H1 (cell line): ENCODE measurements around the gene GEN1. TPM values are rescaled to one million over a fixed set of nuclear protein-coding genes. Genes with fewer than 3 reads are reported as not detected.

Experiments
- CTCF ChIA-PET: fragments of 300-600 bp; sonication (Branson Sonifier 250); formaldehyde crosslinking; loops from one replicate; lab custom pipeline; 2021; ENCODE audit not compliant: partially characterized antibody; lab: Charles Lee
- POLR2A ChIA-PET: fragments of 300-600 bp; sonication (Branson Sonifier 250); formaldehyde crosslinking; loops from one replicate; lab custom pipeline; 2021; ENCODE audit warnings: inconsistent platforms; ENCODE audit not compliant: partially characterized antibody; lab: Charles Lee
- DNase-seq, 2 experiments: peaks; one replicate each; pipeline versions ENCODE4 v3.0.0 to v3.0.0-alpha.2; 2010 to 2022; ENCODE audit warnings: low spot score in 2 of 2, low read depth in 1 of 2, mixed read lengths in 1 of 2
- FAIRE-seq: peaks from 2 replicates; lab custom pipeline; 2011; peaks lifted over from hg19 to GRCh38; lab: Jason Lieb, UNC
- H2AFZ ChIP-seq: 2 replicates; pipeline ENCODE4 v1.8.1; 2012; ENCODE audit warnings: low read length, inconsistent platforms
- H2AK5ac ChIP-seq: 2 replicates; pipeline ENCODE4 v1.6.1; 2013; ENCODE audit warnings: low read depth, low read length
- H2BK120ac ChIP-seq: replicated peaks from 2 replicates; pipeline ENCODE3; 2013; ENCODE audit warnings: low read depth, low read length, inconsistent platforms
- H2BK12ac ChIP-seq: 2 replicates; pipeline ENCODE4 v1.6.1; 2013; ENCODE audit warnings: low read depth, low read length
- H2BK15ac ChIP-seq: 2 replicates; pipeline ENCODE4 v1.6.1; 2013; ENCODE audit warnings: low read length
- H2BK20ac ChIP-seq: 2 replicates; pipeline ENCODE4 v1.6.1; 2013; ENCODE audit warnings: low read length
- H2BK5ac ChIP-seq: 2 replicates; pipeline ENCODE4 v1.6.1; 2013; ENCODE audit warnings: low read depth, low read length
- H3K14ac ChIP-seq: 2 replicates; pipeline ENCODE4 v1.6.1; 2013; ENCODE audit warnings: inconsistent platforms; ENCODE audit not compliant: insufficient read length
- H3K18ac ChIP-seq: 2 replicates; pipeline ENCODE4 v1.6.1; 2013; ENCODE audit warnings: low read length; ENCODE audit errors: extremely low read depth
- H3K23ac ChIP-seq: 2 replicates; pipeline ENCODE4 v1.6.1; 2013; ENCODE audit warnings: inconsistent platforms; ENCODE audit not compliant: insufficient read length
- H3K23me2 ChIP-seq: 2 replicates; pipeline ENCODE4 v1.6.1; 2013; ENCODE audit warnings: low read depth, low read length
- H3K27ac ChIP-seq: 2 replicates; pipeline ENCODE4 v1.6.1; 2011; ENCODE audit warnings: low read depth, low read length, inconsistent platforms
- H3K27me3 ChIP-seq, 4 experiments: replicated peaks in 1 of 4; 1 replicate in 1 of 4; 2 replicates in 3 of 4; pipeline versions ENCODE4 v1.6.1 to v1.8.1; 2011 to 2013; ENCODE audit warnings: low read length in 3 of 4, mild to moderate bottlenecking in 3 of 4, inconsistent platforms in 2 of 4, mixed read lengths in 2 of 4, moderate library complexity in 1 of 4; ENCODE audit not compliant: control insufficient read depth in 3 of 4, insufficient read depth in 3 of 4; ENCODE audit errors: extremely low read depth in 1 of 4
- H3K36me3 ChIP-seq, 4 experiments: 2 replicates each; pipeline versions ENCODE4 v1.6.1 to v1.8.1; 2011 to 2013; ENCODE audit warnings: mild to moderate bottlenecking in 4 of 4, low read length in 3 of 4, moderate library complexity in 2 of 4, control low read depth in 1 of 4, inconsistent platforms in 1 of 4; ENCODE audit not compliant: insufficient read depth in 4 of 4, control insufficient read depth in 2 of 4
- H3K4ac ChIP-seq: replicated peaks from 2 replicates; pipeline ENCODE3; 2013; ENCODE audit warnings: low read length, low read depth, mixed read lengths, inconsistent platforms; ENCODE audit not compliant: insufficient read length
- H3K4me1 ChIP-seq, 4 experiments: replicated peaks in 1 of 4; 1 replicate in 1 of 4; 2 replicates in 3 of 4; pipeline versions ENCODE4 v1.6.1 to v1.8.1; 2011 to 2013; ENCODE audit warnings: low read length in 3 of 4, inconsistent platforms in 2 of 4, mixed read lengths in 1 of 4; ENCODE audit not compliant: insufficient read depth in 4 of 4, control insufficient read depth in 3 of 4
- H3K4me2 ChIP-seq, 2 experiments: 2 replicates each; pipeline versions ENCODE4 v1.6.1 to v1.8.1; 2011 to 2013; ENCODE audit warnings: low read depth in 2 of 2, low read length in 2 of 2, control low read depth in 1 of 2, inconsistent platforms in 1 of 2, mild to moderate bottlenecking in 1 of 2; ENCODE audit not compliant: insufficient read depth in 1 of 2
- H3K4me3 ChIP-seq, 4 experiments: fragments of 200-600, 300-600 bp in 1 of 4; sonication (generic), shearing (Covaris generic), sonication (Bioruptor Twin) in 1 of 4; 2 replicates each; pipeline versions ENCODE4 v1.5.1 to v1.8.1; 2011 to 2016; ENCODE audit warnings: low read length in 4 of 4, low read depth in 3 of 4, control low read depth in 2 of 4, inconsistent platforms in 2 of 4, mild to moderate bottlenecking in 2 of 4, mixed read lengths in 1 of 4, moderate library complexity in 1 of 4; ENCODE audit not compliant: insufficient read depth in 2 of 4; ENCODE audit errors: extremely low read depth in 1 of 4
- H3K56ac ChIP-seq: replicated peaks from 2 replicates; pipeline ENCODE3; 2013; ENCODE audit warnings: low read depth, mild to moderate bottlenecking, mixed read lengths, low read length, inconsistent platforms; ENCODE audit not compliant: insufficient read length
- H3K79me1 ChIP-seq: 2 replicates; pipeline ENCODE4 v1.6.1; 2013; ENCODE audit warnings: low read depth, low read length, control low read depth
- H3K79me2 ChIP-seq, 2 experiments: 2 replicates each; pipeline versions ENCODE4 v1.6.1 to v1.8.1; 2012 to 2013; ENCODE audit warnings: low read length in 2 of 2, mild to moderate bottlenecking in 2 of 2, inconsistent platforms in 1 of 2; ENCODE audit not compliant: insufficient read depth in 2 of 2, control insufficient read depth in 1 of 2
- H3K9ac ChIP-seq, 4 experiments: replicated peaks in 1 of 4; 1 replicate in 1 of 4; 2 replicates in 3 of 4; pipeline versions ENCODE4 v1.6.1 to v1.8.1; 2011 to 2013; ENCODE audit warnings: low read depth in 3 of 4, low read length in 3 of 4, control low read depth in 2 of 4, mild to moderate bottlenecking in 2 of 4, moderate library complexity in 2 of 4, inconsistent platforms in 1 of 4; ENCODE audit errors: extremely low read depth in 1 of 4
- H3K9me3 ChIP-seq, 2 experiments: 2 replicates each; pipeline versions ENCODE4 v1.6.1 to v1.8.1; 2012 to 2013; ENCODE audit warnings: mild to moderate bottlenecking in 2 of 2, moderate library complexity in 2 of 2, control low read depth in 1 of 2, inconsistent platforms in 1 of 2, low read depth in 1 of 2, low read length in 1 of 2, mixed read lengths in 1 of 2; ENCODE audit not compliant: insufficient read depth in 2 of 2
- H4K20me1 ChIP-seq, 2 experiments: replicated peaks in 1 of 2; 2 replicates each; pipeline versions ENCODE3 to v1.8.1; 2011 to 2013; ENCODE audit warnings: inconsistent platforms in 2 of 2, low read length in 2 of 2, mild to moderate bottlenecking in 1 of 2; ENCODE audit not compliant: insufficient read depth in 2 of 2, control insufficient read depth in 1 of 2
- H4K5ac ChIP-seq: 2 replicates; pipeline ENCODE4 v1.6.1; 2013; ENCODE audit warnings: low read length, low read depth, mixed read lengths, inconsistent platforms; ENCODE audit not compliant: insufficient read length
- H4K8ac ChIP-seq: 2 replicates; pipeline ENCODE4 v1.8.0; 2013; ENCODE audit warnings: mild to moderate bottlenecking, moderate library complexity, low read length, inconsistent platforms; ENCODE audit not compliant: insufficient read depth; ENCODE audit errors: extremely low read depth
- H4K91ac ChIP-seq: replicated peaks from 2 replicates; pipeline ENCODE3; 2013; ENCODE audit warnings: low read length, mixed read lengths, inconsistent platforms; ENCODE audit not compliant: insufficient read length
- ASH2L ChIP-seq: fragments of 200-600, 300-600 bp; sonication (generic); IDR thresholded peaks from one replicate; pipeline ENCODE4 v1.7.1; 2017; ENCODE audit warnings: low read length
- CHD1 ChIP-seq: IDR thresholded peaks from 2 replicates; pipeline ENCODE4 v1.6.1; 2012; ENCODE audit warnings: low read depth, low read length, improper control_type of control experiment
- CTBP2 ChIP-seq: IDR thresholded peaks from 2 replicates; pipeline ENCODE4 v1.7.0; 2011; ENCODE audit warnings: borderline replicate concordance, mild to moderate bottlenecking, moderate library complexity, mixed read lengths, low read length; ENCODE audit not compliant: insufficient read depth, insufficient read length
- CTCF ChIP-seq, 3 experiments: IDR thresholded peaks; 1 replicate in 2 of 3; 2 replicates in 1 of 3; pipeline versions ENCODE4 v1.5.1 to v1.6.1; 2011; ENCODE audit warnings: low read length in 3 of 3, mild to moderate bottlenecking in 3 of 3, inconsistent platforms in 2 of 3, low read depth in 1 of 3, moderate library complexity in 1 of 3; ENCODE audit not compliant: insufficient read depth in 1 of 3; ENCODE audit errors: control extremely low read depth in 1 of 3
- GTF2F1 ChIP-seq: IDR thresholded peaks from 2 replicates; pipeline ENCODE4 v1.6.1; 2012; ENCODE audit warnings: low read depth, low read length, improper control_type of control experiment, borderline replicate concordance
- KDM1A ChIP-seq: fragments of 200-600, 300-600 bp; sonication (generic); IDR thresholded peaks from 2 replicates; pipeline ENCODE4 v1.7.1; 2016; ENCODE audit warnings: mild to moderate bottlenecking, low read length, borderline replicate concordance
- KDM4A ChIP-seq: IDR thresholded peaks from one replicate; pipeline ENCODE4 v1.7.1; 2012; ENCODE audit warnings: low read depth, mild to moderate bottlenecking, moderate library complexity, low read length, inconsistent platforms; ENCODE audit not compliant: severe bottlenecking
- RAD21 ChIP-seq, 2 experiments: IDR thresholded peaks in 1 of 2; conservative IDR thresholded peaks in 1 of 2; 2 replicates each; pipeline ENCODE4 v1.6.1; 2011; ENCODE audit warnings: low read depth in 2 of 2, low read length in 2 of 2, improper control_type of control experiment in 1 of 2, inconsistent platforms in 1 of 2, mild to moderate bottlenecking in 1 of 2, moderate library complexity in 1 of 2
- SP4 ChIP-seq: IDR thresholded peaks from 2 replicates; pipeline ENCODE4 v1.6.1; 2012; ENCODE audit warnings: low read length, inconsistent platforms
- TAF1 ChIP-seq: IDR thresholded peaks from 2 replicates; pipeline ENCODE4 v1.6.1; 2011; ENCODE audit warnings: mild to moderate bottlenecking, low read depth, low read length
- TBP ChIP-seq: IDR thresholded peaks from 2 replicates; pipeline ENCODE4 v1.6.1; 2011; ENCODE audit warnings: low read depth, low read length, improper control_type of control experiment
- YY1 ChIP-seq: IDR thresholded peaks from 2 replicates; pipeline ENCODE4 v1.6.1; 2011; ENCODE audit warnings: low read depth, mild to moderate bottlenecking, low read length
- WGBS, 2 experiments: shearing (Covaris generic) in 1 of 2; methylation state at CpG; one replicate each; pipeline versions ENCODE4 v1.1.6 to v1.1.7; 2013 to 2015; ENCODE audit warnings: low lambda C conversion rate in 2 of 2, mixed read lengths in 2 of 2, inconsistent platforms in 1 of 2, low coverage in 1 of 2, missing lambda C conversion rate in 1 of 2; ENCODE audit not compliant: insufficient replicate concordance in 2 of 2, insufficient coverage in 1 of 2, insufficient read length in 1 of 2; ENCODE audit errors: extremely low coverage in 1 of 2, missing lambda C conversion rate in 1 of 2; 5-methylcytosine and 5-hydroxymethylcytosine counted together
- polyA plus RNA-seq, 7 experiments: library from polyadenylated mRNA; depleted of rRNA in 3 of 7; stranded (reverse) in 5 of 7; unstranded in 2 of 7; fragments of >200 nt in 5 of 7; fragments of 200-250 nt in 2 of 7; gene quantifications; 1 replicate in 5 of 7; 2 replicates in 1 of 7; 4 replicates in 1 of 7; pipeline versions ENCODE4 v1.2.1 to v1.2.3, GENCODE V29; 2011 to 2013; ENCODE audit warnings: missing spikeins in 2 of 7, mixed read lengths in 2 of 7
- total RNA-seq: library from RNA; stranded (reverse); fragmentation: NEBNext Ultra II Directional; extraction: Animal tissue kit (Norgen Biotek cat#: 25700); gene quantifications from 2 replicates; pipeline ENCODE4 v1.2.1, GENCODE V29; 2021

GEN1 gene
- total and polyA plus RNA-seq, 2 of the 8 experiments (the other 6 are each of a cell fraction or from before 2014, with no cell fraction given): 6.9 to 19.2 TPM

GRCh38 chr2:17709897-17710296 is 44.0 kb upstream of the GEN1 start:
- Histone ChIP-seq H3K18ac (no peak overlapping the region), H4K5ac (no peak overlapping the region), H3K27me3 (no peaks in the 10 kb centered on the region), H4K8ac (no peak overlapping the region), H3K79me1 (no peaks in the 10 kb centered on the region), H4K20me1 (peaks cover 1% of the 10 kb centered on the region in 2 experiments), H3K4ac (no peak overlapping the region), H3K4me2 (no peak overlapping the region), H3K36me3 (peaks cover 11 to 92% (median 43%) of the 10 kb centered on the region in 4 experiments), H3K9ac (no peak overlapping the region), H2BK120ac (no peak overlapping the region), H2AFZ (no peak overlapping the region), H3K14ac (no peak overlapping the region), H3K9me3 (no peaks in the 10 kb centered on the region), H4K91ac (no peak overlapping the region), H2BK15ac (no peak overlapping the region), H3K4me3 (no peak overlapping the region), H2BK5ac (no peak overlapping the region), H3K23me2 (no peaks in the 10 kb centered on the region), H2AK5ac (no peak overlapping the region), H3K4me1 (no peaks in the 10 kb centered on the region), H2BK12ac (no peak overlapping the region), H3K79me2 (no peaks in the 10 kb centered on the region), H2BK20ac (no peak overlapping the region), H3K56ac (no peak overlapping the region), H3K23ac (no peak overlapping the region), H3K27ac (no peak overlapping the region)
- ChIA-PET CTCF (interaction anchor here (1.7 kb wide), 1 partner anchor 10 kb away, joined by 12 read pairs; no protein-coding TSS in a partner anchor), POLR2A (interaction anchor here (1.0 kb wide), 1 partner anchor 37 kb away, joined by 3 read pairs; no protein-coding TSS in a partner anchor)
- DNase-seq (no peak), FAIRE-seq (no peak)
- 84% methylated on average over 2 of the region's 2 CpGs; no CpG with 5 or more reads in 1 of the 2 experiments for WGBS, 2 experiments
- TF ChIP-seq TBP (no peak), KDM4A (no peak), TAF1 (no peak), SP4 (no peak), KDM1A (no peak), CTCF (IDR thresholded peaks at IDR 0.05; ENCODE audit: control extremely low read depth in 1 of 3, insufficient read depth in 1 of 3, low read depth in 1 of 3, low read length in 3 of 3) (no peak), CHD1 (no peak), ASH2L (no peak), CTBP2 (no peak), YY1 (no peak), RAD21 (IDR thresholded peaks at IDR 0.05 in 1 of 2, conservative IDR thresholded peaks at IDR 0.05 in 1 of 2; ENCODE audit: low read depth in 2 of 2, low read length in 2 of 2) (no peak), GTF2F1 (no peak)
